ENCODE measurements around the gene ZNF384. TPM values are rescaled to one million over a fixed set of nuclear protein-coding genes. Genes with fewer than 3 reads are reported as not detected.
A peak's percentile ranks its signal among the peaks of the same experiment; 100 is the strongest.

Gene ZNF384
- total and polyA plus RNA-seq, 4 experiments from 2014 or later = 14.4 to 88.7 (median 67.2) TPM

DNA sequence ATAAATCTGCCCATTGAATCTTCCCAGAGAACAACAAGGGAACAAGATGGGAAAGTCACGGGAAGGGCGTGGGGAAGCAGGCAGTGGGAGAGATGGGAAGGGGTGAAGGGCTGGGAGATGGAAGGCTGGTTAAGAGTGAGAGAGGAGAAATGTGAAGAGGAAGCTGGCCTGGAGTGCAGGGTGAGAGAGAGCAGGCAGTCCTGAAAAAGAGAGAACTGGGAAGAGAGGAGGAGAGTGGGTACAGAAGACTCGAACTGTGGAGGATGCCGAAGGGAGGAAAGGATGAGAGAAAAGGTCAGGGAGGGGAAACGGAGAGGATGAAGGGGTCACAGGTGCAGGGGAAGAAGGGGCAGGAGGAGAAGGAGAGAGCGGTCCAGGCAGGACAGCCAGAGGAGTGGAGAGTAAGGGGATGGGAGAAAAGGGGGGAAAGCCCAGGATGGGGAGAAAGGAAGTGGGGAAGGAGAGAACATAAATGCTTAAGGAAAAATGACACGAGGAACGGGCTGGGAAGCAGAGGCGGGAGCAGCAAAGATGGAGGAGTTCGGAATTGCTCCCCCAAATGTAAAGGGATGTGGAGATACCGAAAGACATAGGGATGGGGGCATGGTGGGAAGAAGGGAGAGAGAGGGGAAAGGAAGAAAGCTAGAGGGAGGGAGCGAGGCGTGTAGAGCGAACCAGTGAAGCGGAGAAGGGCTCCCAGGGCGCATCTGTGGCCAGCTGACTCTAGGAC is 10.2 kb upstream of the ZNF384 start:
- H3K27ac Mint-ChIP-seq = peak overlapping the region; percentile 19 to 90 (median 75)
- intact Hi-C loops (cut with micrococcal nuclease) = no loop called here
- H3K4me1 Mint-ChIP-seq = peaks cover 17 to 37% (median 26%) of the 10 kb centered on the region in 4 donors

DNA sequence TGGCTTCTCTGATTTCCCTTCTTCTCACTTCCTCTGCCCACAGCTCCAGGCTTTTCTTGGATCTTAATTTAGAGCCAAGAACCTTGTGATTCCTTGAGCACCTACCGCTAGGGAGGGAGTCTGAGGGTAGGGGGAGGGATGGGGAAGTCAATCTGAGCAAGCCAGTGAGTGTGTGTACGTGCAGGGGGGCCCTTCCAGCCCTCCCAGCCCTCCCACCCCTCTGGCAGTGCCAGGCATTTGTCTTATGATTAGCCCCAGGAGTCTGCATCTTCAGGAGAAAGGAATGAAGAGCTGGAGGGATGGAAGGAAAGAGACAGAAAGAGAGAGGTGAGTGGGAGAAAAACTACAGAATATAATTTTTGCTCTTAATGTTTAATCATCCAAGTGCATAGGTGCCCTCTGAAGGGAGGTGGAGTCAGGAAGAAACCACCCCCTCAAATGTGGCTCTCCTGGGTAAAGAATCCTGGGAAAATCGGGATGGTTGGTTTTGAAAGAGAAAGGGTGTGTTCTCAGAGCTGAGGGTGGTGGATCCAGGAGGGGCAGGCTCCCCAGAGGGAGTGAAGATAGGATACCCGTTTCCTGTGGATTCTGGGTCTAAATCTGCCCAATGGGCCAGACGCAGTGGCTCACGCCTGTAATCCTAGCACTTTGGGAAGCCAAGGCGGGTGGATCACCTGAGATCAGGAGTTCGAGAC is 9.3 kb upstream of the ZNF384 start:
- Mint-ChIP-seq H3K27ac (peak overlapping the region in 6 of 7 donors; percentile 48 to 86 (median 62)), H3K4me1 (peaks cover 17 to 33% (median 27%) of the 10 kb centered on the region in 4 donors), H3K9me3 (no peaks in the 10 kb centered on the region), H3K36me3 (no peaks in the 10 kb centered on the region), H3K27me3 (peaks cover 26 to 27% of the 10 kb centered on the region in 2 donors), H3K4me3 (peak overlapping the region in 5 of 8 donors; percentile 33 to 65 (median 57))
- Histone ChIP-seq H3K9me3 (ENCODE audit: control insufficient read depth in 1 of 2, low read length in 2 of 2) (no peaks in the 10 kb centered on the region), H3K4me1 (ENCODE audit: insufficient read depth, low read length) (peaks cover 18% of the 10 kb centered on the region), H3K4me3 (ENCODE audit: low read length in 2 of 2) (no peak overlapping the region), H3K27me3 (ENCODE audit: insufficient read depth, low read length) (peaks cover 13% of the 10 kb centered on the region), H3K36me3 (ENCODE audit: insufficient read depth, low read length) (no peaks in the 10 kb centered on the region), H3K27ac (ENCODE audit: low read depth, low read length) (no peak overlapping the region)
- DNase-seq = no peak
- POLR2A ChIA-PET (ENCODE audit: partially characterized antibody) = interaction anchor here (1.5 to 3.1 kb wide), 3 partner anchors 9 to 25 kb away, joined by 3 to 25 read pairs (median 8); partner anchors contain the start of genes COPS7A and ZNF384
- CTCF ChIA-PET (ENCODE audit: partially characterized antibody) = interaction anchor here (0.8 to 1.5 kb wide), 5 partner anchors 74 to 267 kb away, joined by 3 read pairs; no protein-coding TSS in a partner anchor
- intact Hi-C loops (cut with micrococcal nuclease) = no loop called here

More for the DNA sequence above, 10.2 kb upstream of the ZNF384 start:
- Histone ChIP-seq H3K4me3 (ENCODE audit: low read length in 2 of 2) (no peak overlapping the region), H3K36me3 (ENCODE audit: insufficient read depth, low read length) (no peaks in the 10 kb centered on the region), H3K27me3 (ENCODE audit: insufficient read depth, low read length) (peaks cover 17% of the 10 kb centered on the region), H3K27ac (ENCODE audit: low read depth, low read length) (no peak overlapping the region), H3K9me3 (ENCODE audit: control insufficient read depth in 1 of 2, low read length in 2 of 2) (no peaks in the 10 kb centered on the region), H3K4me1 (ENCODE audit: insufficient read depth, low read length) (peaks cover 18% of the 10 kb centered on the region)
- Mint-ChIP-seq H3K27me3 (peaks cover 33 to 36% of the 10 kb centered on the region in 2 donors), H3K9me3 (no peaks in the 10 kb centered on the region), H3K36me3 (no peaks in the 10 kb centered on the region), H3K4me3 (peak overlapping the region; percentile 57 to 85 (median 74))
- DNase-seq = no peak
- CTCF ChIA-PET (ENCODE audit: partially characterized antibody) = interaction anchor here (0.8 kb wide), 1 partner anchor 129 kb away, joined by 3 read pairs; no protein-coding TSS in a partner anchor
- POLR2A ChIA-PET (ENCODE audit: partially characterized antibody) = interaction anchor here (0.8 to 3.1 kb wide), 4 partner anchors 10 to 153 kb away, joined by 3 to 25 read pairs (median 6); partner anchors contain the start of genes COPS7A, USP5 and ZNF384

DNA sequence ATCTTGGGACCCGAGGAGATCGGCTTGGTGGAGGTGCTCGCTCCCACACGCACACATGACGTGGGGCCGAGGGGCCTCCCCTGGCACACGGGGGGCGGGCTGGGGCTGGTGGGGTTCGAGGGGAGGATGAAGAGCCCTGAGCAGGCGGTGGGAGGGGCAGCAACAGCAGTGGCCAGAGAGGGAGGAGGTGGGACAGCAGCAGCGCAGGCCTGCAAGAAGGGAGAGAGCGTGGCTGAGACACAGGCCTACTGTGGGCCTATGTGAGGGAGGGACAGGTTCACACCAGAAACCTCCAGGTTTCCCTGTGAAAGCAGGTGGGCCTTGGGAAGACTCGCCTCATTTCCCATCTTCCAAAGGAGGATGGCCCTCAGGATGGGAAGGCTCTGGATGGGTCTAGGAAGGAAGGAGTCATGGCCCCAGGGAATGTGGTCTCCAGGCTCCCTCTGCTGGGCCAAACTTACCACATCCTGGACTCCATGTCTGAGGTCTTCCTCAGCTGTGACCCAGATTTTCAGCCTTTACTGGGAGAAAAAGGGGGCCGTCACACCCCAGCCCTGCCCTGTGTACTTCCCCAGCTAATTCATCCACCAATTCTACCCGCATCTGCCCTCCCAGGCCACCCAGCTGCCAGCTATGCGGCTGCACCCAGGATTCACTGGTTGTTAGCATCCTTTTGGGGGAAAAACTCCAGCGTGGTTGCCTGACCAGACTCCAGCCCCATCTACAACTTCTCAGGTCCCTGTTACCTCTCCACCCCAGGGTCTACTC is 8.6 kb upstream of the ZNF384 start:
- Mint-ChIP-seq H3K4me1 (peaks cover 17 to 33% (median 26%) of the 10 kb centered on the region in 4 donors), H3K36me3 (peaks cover 0 to 2% of the 10 kb centered on the region in 2 donors), H3K27ac (peak overlapping the region in 5 of 7 donors; percentile 22 to 68 (median 57)), H3K9me3 (no peaks in the 10 kb centered on the region), H3K27me3 (peaks cover 19 to 20% of the 10 kb centered on the region in 2 donors), H3K4me3 (peak overlapping the region in 6 of 8 donors; percentile 21 to 65 (median 38))
- ChIA-PET CTCF (ENCODE audit: partially characterized antibody) (interaction anchor here (1.0 to 1.5 kb wide), 4 partner anchors 73 to 267 kb away, joined by 3 read pairs; no protein-coding TSS in a partner anchor), POLR2A (ENCODE audit: partially characterized antibody) (interaction anchor here (0.7 to 3.1 kb wide), 3 partner anchors 9 to 66 kb away, joined by 3 to 25 read pairs (median 3); partner anchors contain the start of gene ZNF384)
- Histone ChIP-seq H3K27me3 (ENCODE audit: insufficient read depth, low read length) (peaks cover 13% of the 10 kb centered on the region), H3K9me3 (ENCODE audit: control insufficient read depth in 1 of 2, low read length in 2 of 2) (no peaks in the 10 kb centered on the region), H3K4me1 (ENCODE audit: insufficient read depth, low read length) (peaks cover 18% of the 10 kb centered on the region), H3K27ac (ENCODE audit: low read depth, low read length) (no peak overlapping the region), H3K36me3 (ENCODE audit: insufficient read depth, low read length) (no peaks in the 10 kb centered on the region), H3K4me3 (ENCODE audit: low read length in 2 of 2) (no peak overlapping the region)
- intact Hi-C loops (cut with micrococcal nuclease) = no loop called here
- peak in 3 of 5 donors; percentile 8 to 26 (median 14) for DNase-seq

DNA sequence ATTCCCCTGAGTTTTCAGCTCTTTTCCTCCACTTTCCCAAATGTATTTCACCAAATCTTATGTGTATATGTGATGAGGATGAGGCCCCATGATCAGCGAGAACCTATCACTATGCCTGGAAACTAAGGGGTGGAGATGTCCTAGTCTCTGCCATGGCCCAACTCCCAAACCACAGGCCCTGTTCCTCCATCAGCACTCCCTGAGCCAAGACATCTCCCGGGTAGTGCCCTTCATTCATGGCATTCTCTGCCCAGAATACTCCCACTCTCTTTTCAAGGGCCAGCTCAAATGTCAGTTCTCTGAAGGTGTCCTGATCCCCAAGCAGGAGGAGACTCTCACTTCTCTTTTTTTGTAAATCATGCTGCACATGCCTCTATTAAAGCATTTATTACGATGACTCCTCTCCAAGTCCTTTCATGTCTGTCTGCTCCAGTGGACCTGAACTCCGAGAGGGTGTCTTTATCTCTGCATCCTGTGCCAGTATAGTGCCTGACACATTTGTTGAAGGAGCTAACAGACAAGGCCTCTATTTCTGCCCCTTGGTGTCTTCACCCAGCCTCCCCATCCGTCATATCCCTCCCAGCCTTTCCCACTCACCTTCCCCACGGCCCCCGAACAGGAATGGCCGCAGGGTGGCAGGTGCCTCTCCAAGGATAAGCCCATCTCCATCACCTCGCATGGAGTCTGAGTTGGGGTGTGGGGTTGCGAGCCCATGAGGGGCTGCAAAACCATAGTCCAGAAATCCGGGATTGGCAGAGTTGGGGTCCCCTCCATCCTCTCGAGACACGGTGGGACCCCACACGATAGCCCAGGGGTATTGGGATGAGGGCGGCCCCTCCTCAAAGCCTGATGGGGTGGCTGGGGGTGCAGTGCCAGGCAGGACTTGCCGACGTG is 7.8 kb upstream of the ZNF384 start:
- peaks cover 0 to 4% of the 10 kb centered on the region in 2 donors for H3K36me3 Mint-ChIP-seq
- Histone ChIP-seq H3K36me3 (ENCODE audit: insufficient read depth, low read length) (no peaks in the 10 kb centered on the region), H3K27me3 (ENCODE audit: insufficient read depth, low read length) (peaks cover 12% of the 10 kb centered on the region), H3K4me1 (ENCODE audit: insufficient read depth, low read length) (peaks cover 18% of the 10 kb centered on the region), H3K27ac (ENCODE audit: low read depth, low read length) (no peak overlapping the region), H3K9me3 (ENCODE audit: control insufficient read depth in 1 of 2, low read length in 2 of 2) (no peaks in the 10 kb centered on the region), H3K4me3 (ENCODE audit: low read length in 2 of 2) (no peak overlapping the region)
- ChIA-PET POLR2A (ENCODE audit: partially characterized antibody) (interaction anchor here (0.7 to 3.1 kb wide), 3 partner anchors 8 to 65 kb away, joined by 3 to 25 read pairs (median 3); partner anchors contain the start of gene ZNF384), CTCF (ENCODE audit: partially characterized antibody) (interaction anchor here (0.5 to 1.3 kb wide), 4 partner anchors 11 to 80 kb away, joined by 3 to 4 read pairs (median 4); no protein-coding TSS in a partner anchor)
- peaks cover 15 to 33% (median 25%) of the 10 kb centered on the region in 4 donors for H3K4me1 Mint-ChIP-seq
- H3K4me3 Mint-ChIP-seq = peak overlapping the region in 1 of 8 donors; percentile 1
- intact Hi-C loops (cut with micrococcal nuclease) = no loop called here
- peaks cover 14 to 17% of the 10 kb centered on the region in 2 donors for H3K27me3 Mint-ChIP-seq
- peak overlapping the region in 1 of 7 donors; percentile 64 for H3K27ac Mint-ChIP-seq
- no peak for DNase-seq
- H3K9me3 Mint-ChIP-seq = no peaks in the 10 kb centered on the region

DNA sequence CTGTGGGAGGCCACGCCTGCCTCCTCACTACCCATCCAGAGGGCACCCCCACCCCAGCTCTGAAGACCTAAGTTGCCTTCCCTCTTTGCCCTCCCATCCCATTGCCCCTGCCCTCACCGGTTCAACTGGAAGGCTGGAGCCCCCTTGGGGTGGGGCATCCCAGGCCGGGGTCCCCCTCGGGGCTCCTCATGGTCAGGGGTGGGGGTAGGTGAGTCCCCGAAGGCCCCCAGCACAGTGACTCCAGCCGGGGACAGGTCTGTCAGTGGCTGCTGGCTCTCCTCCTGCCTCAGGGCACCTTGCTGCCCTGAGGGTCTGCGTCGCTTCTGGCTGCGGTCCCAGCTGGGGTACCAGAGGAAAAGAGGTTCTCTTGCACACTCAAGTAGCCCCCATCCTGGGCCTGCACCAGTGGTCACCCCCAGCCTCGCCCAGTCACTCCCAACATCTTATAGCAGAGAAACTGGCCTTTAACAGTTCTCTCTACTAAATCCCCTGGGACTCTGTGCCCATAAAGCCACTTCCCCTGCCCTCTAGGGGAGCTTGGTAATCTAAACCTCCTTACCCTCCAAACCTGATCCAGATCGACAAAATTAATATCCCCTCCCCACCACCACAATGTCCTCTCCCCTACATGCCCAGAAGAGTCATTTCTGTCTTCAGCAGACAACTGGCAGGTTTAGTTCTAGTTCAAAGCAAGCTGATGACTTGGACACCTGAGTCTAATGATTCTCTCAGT is 6.3 kb upstream of the ZNF384 start:
- Mint-ChIP-seq H3K4me3 (peak overlapping the region in 1 of 8 donors; percentile 30), H3K4me1 (peaks cover 6 to 20% (median 14%) of the 10 kb centered on the region in 4 donors), H3K27ac (peak overlapping the region in 4 of 7 donors; percentile 14 to 56 (median 31)), H3K27me3 (peaks cover 3 to 4% of the 10 kb centered on the region in 2 donors), H3K36me3 (peaks cover 0 to 4% of the 10 kb centered on the region in 2 donors), H3K9me3 (no peaks in the 10 kb centered on the region)
- intact Hi-C loops (cut with micrococcal nuclease) = no loop called here
- ChIA-PET POLR2A (ENCODE audit: partially characterized antibody) (interaction anchor here (1.1 kb wide), 1 partner anchor 57 kb away, joined by 3 read pairs; no protein-coding TSS in a partner anchor), CTCF (ENCODE audit: partially characterized antibody) (interaction anchor here (0.6 to 1.0 kb wide), 3 partner anchors 10 to 80 kb away, joined by 3 read pairs; no protein-coding TSS in a partner anchor)
- Histone ChIP-seq H3K36me3 (ENCODE audit: insufficient read depth, low read length) (no peaks in the 10 kb centered on the region), H3K27me3 (ENCODE audit: insufficient read depth, low read length) (no peaks in the 10 kb centered on the region), H3K27ac (ENCODE audit: low read depth, low read length) (no peak overlapping the region), H3K4me3 (ENCODE audit: low read length in 2 of 2) (no peak overlapping the region), H3K9me3 (ENCODE audit: control insufficient read depth in 1 of 2, low read length in 2 of 2) (no peaks in the 10 kb centered on the region), H3K4me1 (ENCODE audit: insufficient read depth, low read length) (peaks cover 20% of the 10 kb centered on the region)
- DNase-seq = no peak

Data from CD4-positive, alpha-beta memory T cell (primary cell).